Dedifferentiated amniotic fluid mesenchymal stem cell (primary cell): Measurements from ENCODE around the gene KRTAP17-1.

ENCODE experiments used
- DNase-seq: peaks from one replicate; pipeline ENCODE4 v3.0.0-alpha.2; 2016; ENCODE audit errors: extremely low spot score

KRTAP17-1 gene

GRCh38 chr17:41333098-41333497, 17.6 kb upstream of the KRTAP17-1 start:
- DNase-seq, result no peak

- DNase-seq, result no peak
These were observed 16.7 kb upstream of the KRTAP17-1 start for GRCh38 chr17:41332239-41332638.

GRCh38 chr17:41331606-41332005, 16.1 kb upstream of the KRTAP17-1 start:
- no peak for DNase-seq

- peak; percentile 52 for DNase-seq
These were observed 13.9 kb upstream of the KRTAP17-1 start for GRCh38 chr17:41329279-41329948.

- no peak for DNase-seq
These were observed 12.7 kb upstream of the KRTAP17-1 start for GRCh38 chr17:41328207-41328606.

GRCh38 chr17:41327411-41328120, 12.1 kb upstream of the KRTAP17-1 start:
- DNase-seq, result no peak

GRCh38 chr17:41326173-41327145, 10.9 kb upstream of the KRTAP17-1 start:
- DNase-seq, result no peak

- no peak for DNase-seq
These were observed 10.1 kb upstream of the KRTAP17-1 start for GRCh38 chr17:41325611-41326010.

GRCh38 chr17:41325126-41325525, 9.6 kb upstream of the KRTAP17-1 start:
- DNase-seq, result no peak

GRCh38 chr17:41324180-41325075, 8.9 kb upstream of the KRTAP17-1 start:
- no peak for DNase-seq

GRCh38 chr17:41322903-41323895, 7.7 kb upstream of the KRTAP17-1 start:
- no peak for DNase-seq

- peak; percentile 78 for DNase-seq
These were observed 6.8 kb upstream of the KRTAP17-1 start for GRCh38 chr17:41322094-41322902.

- no peak for DNase-seq
These were observed 2.7 kb upstream of the KRTAP17-1 start for GRCh38 chr17:41318231-41318630.

- DNase-seq, result no peak
These were observed 420 bp upstream of the KRTAP17-1 start for GRCh38 chr17:41315814-41316445.

GRCh38 chr17:41311111-41311510, 4.4 kb downstream of the KRTAP17-1 start:
- no peak for DNase-seq

- DNase-seq, result no peak
These were observed 6.6 kb downstream of the KRTAP17-1 start, which contains the start of gene KRTAP16-1 for GRCh38 chr17:41308918-41309359. KRTAP16-1 (minus strand) TSS chr17:41309309; CDS start chr17:41309253, 56 bp downstream.

- DNase-seq, result no peak
These were observed 7.1 kb downstream of the KRTAP17-1 start for GRCh38 chr17:41308251-41308917.

- DNase-seq, result no peak
These were observed 7.9 kb downstream of the KRTAP17-1 start for GRCh38 chr17:41307647-41308046.
